Skeletal muscle satellite cell (primary cell): ENCODE measurements around the gene CSNK1A1.
"Not testable (repeated sequence)": the region's sequence is repeated elsewhere in the genome, so short reads cannot be mapped to it uniquely, and the experiment has no call there.

Experiments used
- H3K27me3 ChIP-seq: 2 replicates; pipeline ENCODE4 v1.7.0; 2013; ENCODE audit warnings: low read length; ENCODE audit not compliant: control insufficient read depth, insufficient read depth
- H3K36me3 ChIP-seq: 2 replicates; pipeline ENCODE4 v1.7.0; 2013; ENCODE audit warnings: mild to moderate bottlenecking, control low read depth, low read length; ENCODE audit not compliant: insufficient read depth
- H3K4me1 ChIP-seq: 2 replicates; pipeline ENCODE4 v1.7.0; 2013; ENCODE audit warnings: low read length; ENCODE audit not compliant: control insufficient read depth, insufficient read depth
- H3K4me2 ChIP-seq: 2 replicates; pipeline ENCODE4 v1.7.0; 2013; ENCODE audit warnings: mild to moderate bottlenecking, low read length
- H3K4me3 ChIP-seq: 2 replicates; pipeline ENCODE4 v1.7.0; 2013; ENCODE audit warnings: low read length
- H3K9ac ChIP-seq: 2 replicates; pipeline ENCODE4 v1.7.0; 2013; ENCODE audit warnings: mild to moderate bottlenecking, low read depth, low read length, moderate library complexity
- H3K9me3 ChIP-seq: replicated peaks from 2 replicates; pipeline ENCODE4 v1.7.0; 2013; ENCODE audit warnings: mild to moderate bottlenecking, control low read depth, low read length

Gene CSNK1A1

DNA sequence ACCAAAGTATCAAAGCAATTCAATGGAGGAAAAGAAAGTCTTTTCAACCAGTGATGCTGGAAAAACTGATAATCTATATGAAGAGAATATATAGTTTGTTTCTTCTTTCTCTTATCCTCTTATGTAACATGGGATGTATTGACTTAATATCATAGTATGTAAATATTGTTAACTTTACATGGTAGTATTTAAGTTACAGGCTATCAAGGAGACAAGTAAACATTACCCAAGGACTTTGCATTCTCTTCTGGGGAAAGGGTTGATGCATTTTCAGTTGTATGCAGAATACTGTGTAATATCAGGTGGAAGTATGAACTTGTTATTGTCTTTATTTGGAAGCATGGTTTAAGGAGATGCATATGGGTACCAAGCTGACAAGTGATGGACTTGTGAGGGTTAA lies 20.9 kb upstream of the CSNK1A1 start:
- Histone ChIP-seq H3K27me3 (no peaks in the 10 kb centered on the region), H3K9ac (no peak overlapping the region), H3K4me3 (no peak overlapping the region), H3K9me3 (no peaks in the 10 kb centered on the region), H3K36me3 (no peaks in the 10 kb centered on the region), H3K4me2 (no peak overlapping the region), H3K4me1 (no peaks in the 10 kb centered on the region)

DNA sequence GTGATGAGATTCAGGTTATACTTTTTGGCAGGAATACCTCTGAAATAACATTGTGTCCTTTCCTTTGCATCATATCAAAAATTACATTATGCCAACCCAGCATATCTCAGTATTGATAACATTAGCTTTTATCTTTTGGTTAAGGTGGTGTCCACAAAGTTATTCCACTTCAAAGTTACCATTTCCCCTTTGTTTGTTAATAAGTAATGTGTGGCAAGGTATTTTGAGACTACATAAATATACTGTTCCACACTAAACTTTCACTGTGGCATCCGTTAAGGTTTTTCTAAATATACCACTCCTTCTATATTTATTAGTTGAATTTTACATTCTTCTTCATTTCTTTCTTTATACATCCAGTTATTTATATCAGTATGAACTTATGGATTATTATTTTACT lies 16.0 kb upstream of the CSNK1A1 start:
- no peak overlapping the region for H3K4me2 ChIP-seq
- no peaks in the 10 kb centered on the region for H3K9me3 ChIP-seq
- peaks cover 22% of the 10 kb centered on the region for H3K4me1 ChIP-seq
- no peaks in the 10 kb centered on the region for H3K27me3 ChIP-seq
- H3K4me3 ChIP-seq: no peak overlapping the region
- no peaks in the 10 kb centered on the region for H3K36me3 ChIP-seq
- H3K9ac ChIP-seq: no peak overlapping the region

DNA sequence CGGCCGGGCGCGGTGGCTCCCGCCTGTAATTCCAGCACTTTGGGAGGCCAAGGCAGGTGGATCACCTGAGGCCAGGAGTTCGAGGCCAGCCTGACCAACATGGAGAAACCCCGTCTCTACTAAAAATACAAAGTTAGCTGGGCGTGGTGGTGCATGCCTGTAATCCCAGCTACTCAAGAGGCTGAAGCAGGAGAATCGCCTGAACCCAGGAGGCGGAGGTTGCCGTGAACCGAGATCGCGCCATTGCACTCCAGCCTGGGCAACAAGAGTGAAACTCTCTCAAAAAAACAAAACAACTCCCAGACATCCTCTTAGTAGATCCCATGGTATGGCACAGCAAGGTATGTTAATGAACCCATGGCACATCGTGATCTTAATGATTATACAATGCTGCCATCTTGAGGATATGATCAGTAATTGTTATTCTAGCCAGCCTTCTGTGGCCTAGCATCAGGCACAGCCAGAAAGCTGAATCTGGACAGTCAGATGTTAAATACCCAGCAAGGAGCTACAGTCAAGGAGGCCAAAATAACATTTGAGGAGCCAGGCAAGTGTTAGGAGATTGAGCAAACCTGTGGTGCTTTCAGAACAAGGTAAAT lies 13.4 kb upstream of the CSNK1A1 start:
- H3K4me3 ChIP-seq, H3K9me3 ChIP-seq, H3K36me3 ChIP-seq: not testable (repeated sequence)

DNA sequence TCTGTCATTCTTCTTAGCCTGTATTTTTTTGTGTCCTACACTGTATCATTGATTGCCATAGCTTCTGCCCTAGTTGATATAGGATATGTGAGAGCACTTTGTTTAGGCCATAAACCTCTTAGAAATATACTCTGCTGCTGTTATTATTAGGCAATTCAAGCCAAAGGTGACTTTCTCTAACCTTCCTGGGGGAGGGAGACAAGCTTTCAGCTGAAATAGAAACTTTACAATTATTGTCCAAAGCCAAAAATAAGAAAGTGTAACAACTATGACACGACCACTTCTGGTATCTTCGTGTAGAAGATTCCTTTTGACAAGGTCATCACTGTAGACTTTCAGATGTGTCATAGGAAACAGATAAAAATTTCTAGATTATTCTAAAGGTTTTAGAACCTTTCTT lies 12.2 kb upstream of the CSNK1A1 start:
- H3K9me3 ChIP-seq: no peaks in the 10 kb centered on the region
- H3K9ac ChIP-seq: peak overlapping the region; percentile 59
- H3K4me3 ChIP-seq: peak overlapping the region; percentile 11
- H3K36me3 ChIP-seq: no peaks in the 10 kb centered on the region
- H3K4me2 ChIP-seq: peak overlapping the region; percentile 11
- H3K27me3 ChIP-seq: no peaks in the 10 kb centered on the region
- H3K4me1 ChIP-seq: peaks cover 35% of the 10 kb centered on the region

More for the DNA sequence above, 13.4 kb upstream of the CSNK1A1 start:
- H3K4me2 ChIP-seq, H3K27me3 ChIP-seq: not testable (repeated sequence)
- H3K9ac ChIP-seq: peak overlapping the region; percentile 22
- peaks cover 35% of the 10 kb centered on the region for H3K4me1 ChIP-seq

DNA sequence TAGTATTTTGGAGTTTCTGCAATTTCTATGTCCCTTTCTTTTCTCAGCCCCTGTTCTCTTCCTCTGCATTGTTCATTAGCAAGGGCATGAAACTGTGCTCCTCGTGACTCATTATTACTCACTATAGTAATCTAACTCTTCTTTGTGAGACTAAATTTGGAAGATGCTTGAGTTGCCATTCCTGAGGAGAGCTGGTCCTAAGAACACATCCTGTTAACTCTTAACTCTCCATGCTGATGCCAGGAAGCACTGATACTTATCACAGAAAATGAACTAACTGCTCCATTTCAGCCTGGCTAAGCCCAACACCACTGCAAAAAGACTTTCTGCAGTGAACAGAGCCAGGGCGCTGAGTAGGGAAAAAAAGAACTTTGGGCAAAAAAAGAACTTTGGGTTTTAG lies 10.6 kb upstream of the CSNK1A1 start:
- no peaks in the 10 kb centered on the region for H3K9me3 ChIP-seq
- H3K9ac ChIP-seq: peak overlapping the region; percentile 78
- peaks cover 35% of the 10 kb centered on the region for H3K4me1 ChIP-seq
- peak overlapping the region; percentile 81 for H3K4me2 ChIP-seq
- H3K36me3 ChIP-seq: no peaks in the 10 kb centered on the region
- H3K27me3 ChIP-seq: no peaks in the 10 kb centered on the region
- peak overlapping the region; percentile 41 for H3K4me3 ChIP-seq

- Histone ChIP-seq H3K4me3 (no peak overlapping the region), H3K36me3 (no peaks in the 10 kb centered on the region), H3K4me2 (no peak overlapping the region), H3K9me3 (no peaks in the 10 kb centered on the region), H3K4me1 (peaks cover 35% of the 10 kb centered on the region), H3K27me3 (no peaks in the 10 kb centered on the region), H3K9ac (no peak overlapping the region)
Observed at GRCh38 chr5:149559706-149560105, 8.5 kb upstream of the CSNK1A1 start.

DNA sequence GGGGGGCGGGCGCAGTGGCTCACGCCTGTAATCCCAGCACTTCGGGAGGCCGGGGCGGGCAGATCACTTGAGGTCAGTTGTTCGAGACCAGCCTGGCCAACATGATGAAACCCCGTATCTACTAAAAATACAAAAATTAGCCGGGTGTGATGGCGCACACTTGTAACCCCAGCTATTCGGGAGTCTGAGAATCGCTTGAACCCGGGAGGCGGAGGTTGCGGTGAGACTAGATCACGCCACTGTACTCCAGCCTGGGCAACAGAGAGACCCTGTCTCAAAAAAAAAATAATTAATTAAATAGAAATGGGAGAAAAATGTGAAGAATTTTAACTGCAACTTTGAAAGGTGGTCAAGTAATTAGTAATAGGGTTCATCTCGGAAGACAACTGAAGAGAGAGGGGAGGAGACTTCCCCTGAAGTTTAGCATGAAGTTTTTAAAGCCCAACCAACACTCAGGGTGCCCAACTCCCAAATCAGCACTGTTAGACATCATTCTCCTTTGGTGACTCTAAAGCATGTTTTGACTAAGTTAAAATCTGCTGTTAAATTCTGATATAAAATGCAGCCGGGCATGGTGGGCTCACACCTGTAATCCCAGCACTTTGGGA lies 1.4 kb upstream of the CSNK1A1 start:
- Histone ChIP-seq H3K4me3 (no peak overlapping the region), H3K9ac (no peak overlapping the region)

DNA sequence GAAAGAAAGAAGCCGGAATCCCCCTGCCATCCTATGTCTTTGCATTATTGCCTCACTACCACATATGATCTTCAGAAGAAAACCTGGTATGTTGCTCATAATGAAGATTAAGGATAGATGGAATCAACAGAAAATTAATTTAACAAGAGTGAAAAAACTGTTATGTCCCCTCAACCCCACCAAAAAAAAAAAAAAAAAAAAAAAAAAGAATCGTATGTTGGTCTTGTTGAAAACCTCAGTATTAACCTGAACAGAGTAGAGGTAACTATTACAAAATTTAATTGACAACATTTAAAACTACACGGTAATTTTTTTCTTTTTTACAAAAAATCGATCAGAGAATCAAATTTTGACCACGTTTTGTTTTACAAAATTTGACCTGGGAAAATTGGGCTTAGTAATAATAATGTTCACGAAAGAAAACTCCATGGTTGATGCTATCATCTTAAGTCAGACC lies 827 bp upstream of the CSNK1A1 start:
- Histone ChIP-seq H3K4me1 (peaks cover 18% of the 10 kb centered on the region), H3K36me3 (peaks cover 37% of the 10 kb centered on the region), H3K9me3 (no peaks in the 10 kb centered on the region), H3K4me3 (peak overlapping the region; percentile 97), H3K27me3 (no peaks in the 10 kb centered on the region), H3K4me2 (peak overlapping the region; percentile 93), H3K9ac (peak overlapping the region; percentile 100)

More for the DNA sequence above, 1.4 kb upstream of the CSNK1A1 start:
- no peaks in the 10 kb centered on the region for H3K9me3 ChIP-seq
- no peak overlapping the region for H3K4me2 ChIP-seq
- H3K27me3 ChIP-seq: no peaks in the 10 kb centered on the region
- H3K36me3 ChIP-seq: peaks cover 31% of the 10 kb centered on the region
- peaks cover 12% of the 10 kb centered on the region for H3K4me1 ChIP-seq

- H3K4me1 ChIP-seq: peaks cover 23% of the 10 kb centered on the region
- H3K27me3 ChIP-seq: no peaks in the 10 kb centered on the region
- H3K9ac ChIP-seq: peak overlapping the region; percentile 100
- H3K36me3 ChIP-seq: peaks cover 50% of the 10 kb centered on the region
- H3K4me2 ChIP-seq: peak overlapping the region; percentile 85
- no peaks in the 10 kb centered on the region for H3K9me3 ChIP-seq
- peak overlapping the region; percentile 97 for H3K4me3 ChIP-seq
Observed at GRCh38 chr5:149550594-149551226, 529 bp downstream of the CSNK1A1 start.

- H3K4me2 ChIP-seq: peak overlapping the region; percentile 85
- H3K27me3 ChIP-seq: no peaks in the 10 kb centered on the region
- peak overlapping the region; percentile 97 for H3K4me3 ChIP-seq
- no peaks in the 10 kb centered on the region for H3K9me3 ChIP-seq
- peaks cover 54% of the 10 kb centered on the region for H3K36me3 ChIP-seq
- peak overlapping the region; percentile 100 for H3K9ac ChIP-seq
- H3K4me1 ChIP-seq: peaks cover 25% of the 10 kb centered on the region
Observed at GRCh38 chr5:149550268-149550583, 1.0 kb downstream of the CSNK1A1 start.

DNA sequence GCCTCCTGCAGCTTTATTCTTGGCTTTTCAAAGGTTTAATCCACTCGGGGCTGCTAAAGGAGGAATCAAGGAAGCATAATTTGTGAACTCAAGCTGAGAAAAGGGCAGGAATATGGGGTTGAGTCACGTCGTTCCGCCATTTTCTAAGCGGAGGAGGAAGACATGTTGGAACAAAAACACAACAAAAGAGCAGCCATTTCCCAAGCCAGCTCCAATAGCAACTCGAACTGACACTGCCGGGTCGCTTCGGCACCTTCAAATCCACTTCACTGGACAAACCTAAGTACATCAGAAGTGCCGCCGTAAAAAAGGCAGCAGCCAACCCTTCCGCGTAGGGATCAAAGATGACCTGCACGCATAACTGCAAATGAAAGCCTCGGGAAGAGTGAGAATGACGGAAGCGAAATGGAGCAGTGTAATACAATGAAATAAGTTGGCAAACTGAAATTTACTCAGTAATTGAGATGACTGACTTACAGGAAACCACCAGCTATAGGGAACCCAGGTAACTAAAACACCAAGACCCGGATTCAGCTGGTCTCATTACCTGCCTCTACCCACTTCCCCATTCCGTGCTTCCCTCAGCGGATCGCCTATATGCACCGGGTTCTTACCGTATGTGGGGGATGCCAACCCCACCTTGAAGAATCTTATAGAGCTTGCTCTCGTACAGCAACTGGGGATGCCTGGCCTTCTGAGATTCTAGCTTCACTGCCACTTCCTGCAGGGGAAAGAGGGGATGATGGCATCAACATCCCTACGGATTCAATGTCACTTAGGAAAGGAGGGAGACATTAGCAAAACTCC lies 1.6 kb downstream of the CSNK1A1 start:
- Histone ChIP-seq H3K9ac (peak overlapping the region; percentile 100), H3K4me3 (peak overlapping the region; percentile 97), H3K9me3 (no peaks in the 10 kb centered on the region), H3K4me1 (peaks cover 28% of the 10 kb centered on the region), H3K36me3 (peaks cover 59% of the 10 kb centered on the region), H3K27me3 (no peaks in the 10 kb centered on the region), H3K4me2 (peak overlapping the region; percentile 85)
